Lung (tissue), 12 donors: Measurements from ENCODE around the gene MAPK12. TPM values are rescaled to one million over a fixed set of nuclear protein-coding genes. Genes with fewer than 3 reads are reported as not detected.

Experiments
- ATAC-seq: fragments of 200-7000 bp; cut with Tn5 transposase; one replicate; pipeline ENCODE4 v1.9.1; 2020; ENCODE audit warnings: moderate number of reproducible peaks; ENCODE audit not compliant: insufficient read depth, low FRiP score
- DNase-seq, 3 donors: peaks; one replicate each; pipeline ENCODE4 v3.0.0-alpha.2; 2013 to 2017
- H3K27ac ChIP-seq, 2 donors: one replicate each; pipeline ENCODE4 v1.5.1; 2013; ENCODE audit warnings: mild to moderate bottlenecking in 2 of 2, moderate library complexity in 2 of 2, control low read depth in 1 of 2, inconsistent platforms in 1 of 2, low read depth in 1 of 2, low read length in 1 of 2
- H3K27me3 ChIP-seq, 3 donors: one replicate each; pipeline ENCODE4 v1.5.1; 2013; ENCODE audit warnings: low read length in 2 of 3; ENCODE audit not compliant: control insufficient read depth in 3 of 3, insufficient read depth in 3 of 3
- H3K36me3 ChIP-seq, 4 donors: one replicate each; pipeline ENCODE4 v1.5.1; 2013; ENCODE audit warnings: low read length in 4 of 4, mild to moderate bottlenecking in 1 of 4, moderate library complexity in 1 of 4; ENCODE audit not compliant: control insufficient read depth in 4 of 4, insufficient read depth in 4 of 4
- H3K4me1 ChIP-seq, 5 donors: one replicate each; pipeline ENCODE4 v1.5.1; 2013; ENCODE audit warnings: low read length in 5 of 5, mild to moderate bottlenecking in 2 of 5, moderate library complexity in 1 of 5; ENCODE audit not compliant: control insufficient read depth in 5 of 5, insufficient read depth in 5 of 5
- H3K4me3 ChIP-seq: one replicate; pipeline ENCODE4 v1.5.1; 2013; ENCODE audit warnings: mild to moderate bottlenecking, control low read depth, moderate library complexity
- H3K9ac ChIP-seq, 2 donors: one replicate each; pipeline ENCODE4 v1.5.1; 2013; ENCODE audit warnings: low read length in 2 of 2, control low read depth in 1 of 2; ENCODE audit not compliant: insufficient read depth in 1 of 2
- H3K9me3 ChIP-seq, 4 donors: one replicate each; pipeline ENCODE4 v1.5.1; 2013; ENCODE audit warnings: low read length in 3 of 4, mild to moderate bottlenecking in 1 of 4, moderate library complexity in 1 of 4; ENCODE audit not compliant: control insufficient read depth in 4 of 4, insufficient read depth in 3 of 4
- WGBS, 2 donors: extraction: QIAGEN DNeasy Blood & Tissue Kit; methylation state at CpG; one replicate each; pipeline ENCODE4 v1.1.7; 2013; 5-methylcytosine and 5-hydroxymethylcytosine counted together
- polyA plus RNA-seq, 2 donors: library from polyadenylated mRNA; stranded (reverse); fragments of 200-250 nt; gene quantifications; one replicate each; pipeline ENCODE4 v1.2.1, GENCODE V29; 2013
- total RNA-seq, 2 donors: library from RNA; depleted of rRNA in 1 of 2; stranded (reverse); fragments of >200 nt in 1 of 2; gene quantifications; one replicate each; pipeline ENCODE4 v1.2.1, GENCODE V29; 2014 to 2021
- TF ChIP-seq, protein P1 (sequence below): IDR thresholded peaks from 2 replicates; pipeline ENCODE4 v1.5.1; 2012; ENCODE audit warnings: mild to moderate bottlenecking; ENCODE audit errors: control extremely low read depth, extremely low read depth
- donor health status: control.
- donor health status: control.
- donor health status: Bipolar disorder and iron deficiency.
- donor health status: healthy.
- donor health status: DM: yes; HTN: yes; CAD: no.

The MAPK12 gene
- total and polyA plus RNA-seq, 4 donors = 10.4 to 13.1 (median 11.9) TPM

DNA sequence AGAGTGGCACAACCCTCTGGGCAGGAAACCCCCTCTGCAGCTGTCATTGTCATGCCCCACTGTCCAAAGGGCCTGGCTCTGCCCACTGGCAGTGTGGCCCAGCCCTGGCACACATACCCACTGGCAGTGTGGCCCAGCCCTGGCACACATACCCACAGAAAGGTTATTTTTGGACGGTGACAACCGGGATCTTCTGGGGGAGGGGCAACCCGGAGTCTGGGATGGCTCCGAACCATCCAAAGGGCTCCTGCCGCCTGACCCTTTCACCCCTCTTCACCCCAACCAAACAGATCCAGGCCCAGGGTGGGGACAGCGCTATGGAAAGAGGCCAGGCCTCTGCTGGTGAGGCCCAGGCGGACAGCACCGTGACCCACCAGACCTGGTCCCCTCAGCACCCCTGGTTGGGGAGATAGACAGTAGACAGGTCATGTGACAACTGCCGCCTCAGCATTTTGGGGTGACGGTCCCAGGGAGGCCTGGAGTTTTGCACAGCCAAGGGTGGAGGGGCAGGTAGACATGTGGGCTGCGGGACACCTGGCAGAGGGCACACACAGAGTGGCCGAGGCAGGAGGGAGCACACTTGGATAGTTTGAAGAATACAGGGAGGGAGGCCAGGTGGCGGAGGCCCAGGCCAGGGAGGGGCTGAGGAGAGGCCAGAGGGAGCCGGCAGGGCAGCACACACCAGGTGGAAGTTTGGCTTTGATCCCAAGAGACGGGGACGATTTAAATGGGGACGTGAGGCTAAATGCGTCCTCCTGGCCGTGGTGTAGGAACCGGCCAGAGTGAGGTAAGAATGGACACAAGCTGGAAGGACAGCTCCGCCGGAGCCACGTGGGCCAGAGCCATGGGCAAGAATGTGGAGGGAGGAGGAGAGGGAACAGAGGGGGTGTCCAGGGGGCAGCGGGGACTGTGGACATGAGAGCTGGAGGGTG, 2.9 kb downstream of the MAPK12 start:
- peaks cover 0 to 8% (median 3%) of the 10 kb centered on the region in 4 donors for H3K36me3 ChIP-seq
- TF ChIP-seq, protein P1, sequence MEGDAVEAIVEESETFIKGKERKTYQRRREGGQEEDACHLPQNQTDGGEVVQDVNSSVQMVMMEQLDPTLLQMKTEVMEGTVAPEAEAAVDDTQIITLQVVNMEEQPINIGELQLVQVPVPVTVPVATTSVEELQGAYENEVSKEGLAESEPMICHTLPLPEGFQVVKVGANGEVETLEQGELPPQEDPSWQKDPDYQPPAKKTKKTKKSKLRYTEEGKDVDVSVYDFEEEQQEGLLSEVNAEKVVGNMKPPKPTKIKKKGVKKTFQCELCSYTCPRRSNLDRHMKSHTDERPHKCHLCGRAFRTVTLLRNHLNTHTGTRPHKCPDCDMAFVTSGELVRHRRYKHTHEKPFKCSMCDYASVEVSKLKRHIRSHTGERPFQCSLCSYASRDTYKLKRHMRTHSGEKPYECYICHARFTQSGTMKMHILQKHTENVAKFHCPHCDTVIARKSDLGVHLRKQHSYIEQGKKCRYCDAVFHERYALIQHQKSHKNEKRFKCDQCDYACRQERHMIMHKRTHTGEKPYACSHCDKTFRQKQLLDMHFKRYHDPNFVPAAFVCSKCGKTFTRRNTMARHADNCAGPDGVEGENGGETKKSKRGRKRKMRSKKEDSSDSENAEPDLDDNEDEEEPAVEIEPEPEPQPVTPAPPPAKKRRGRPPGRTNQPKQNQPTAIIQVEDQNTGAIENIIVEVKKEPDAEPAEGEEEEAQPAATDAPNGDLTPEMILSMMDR = no peak
- H3K4me1 ChIP-seq = peaks cover 0 to 16% (median 6%) of the 10 kb centered on the region in 5 donors
- no peak overlapping the region for H3K9ac ChIP-seq
- H3K4me3 ChIP-seq = no peak overlapping the region
- DNase-seq (no peak), ATAC-seq (no peak)
- no peaks in the 10 kb centered on the region for H3K27me3 ChIP-seq
- no peak overlapping the region for H3K27ac ChIP-seq
- WGBS, 2 donors = 87 to 93% methylated on average over 24 of the region's 24 CpGs
- H3K9me3 ChIP-seq = no peaks in the 10 kb centered on the region

- ATAC-seq (no peak), DNase-seq (no peak)
- H3K4me3 ChIP-seq = no peak overlapping the region
- H3K9ac ChIP-seq = no peak overlapping the region
- H3K36me3 ChIP-seq = peaks cover 0 to 8% (median 4%) of the 10 kb centered on the region in 4 donors
- TF ChIP-seq, protein P1 = no peak
- H3K27ac ChIP-seq = no peak overlapping the region
- no peaks in the 10 kb centered on the region for H3K9me3 ChIP-seq
- H3K4me1 ChIP-seq = peaks cover 0 to 13% (median 6%) of the 10 kb centered on the region in 5 donors
- 85 to 89% methylated on average over 30 to 31 of the region's 31 CpGs for WGBS, 2 donors
- no peaks in the 10 kb centered on the region for H3K27me3 ChIP-seq
Observed at GRCh38 chr22:50257451-50258360, 3.8 kb downstream of the MAPK12 start.

DNA sequence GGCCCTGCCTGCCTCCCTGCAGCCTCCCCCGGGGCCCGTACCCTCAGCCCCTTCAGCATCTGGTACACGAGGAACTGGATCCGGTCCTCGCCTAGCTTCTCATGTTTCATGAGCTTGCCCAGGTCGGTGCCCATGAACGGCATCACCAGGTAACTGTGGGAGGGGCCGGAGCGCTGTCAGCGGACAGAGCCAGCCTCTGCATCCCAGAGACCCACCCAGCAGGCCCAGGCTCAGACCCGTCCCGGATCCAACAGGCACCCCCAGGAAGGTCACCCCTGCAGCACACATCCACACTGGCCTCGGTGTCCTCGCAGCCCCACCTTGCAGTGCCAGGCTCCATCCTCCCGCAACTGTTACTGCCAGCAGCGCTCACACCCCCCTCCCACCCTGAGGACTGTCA, 4.4 kb downstream of the MAPK12 start:
- DNase-seq (no peak), ATAC-seq (no peak)
- H3K27me3 ChIP-seq = no peaks in the 10 kb centered on the region
- no peak overlapping the region for H3K27ac ChIP-seq
- H3K9me3 ChIP-seq = no peaks in the 10 kb centered on the region
- no peak overlapping the region for H3K4me3 ChIP-seq
- peaks cover 0 to 8% (median 4%) of the 10 kb centered on the region in 4 donors for H3K36me3 ChIP-seq
- H3K4me1 ChIP-seq = peaks cover 0 to 10% (median 2%) of the 10 kb centered on the region in 5 donors
- TF ChIP-seq, protein P1 = no peak
- 87 to 88% methylated on average over 16 of the region's 16 CpGs for WGBS, 2 donors
- no peak overlapping the region for H3K9ac ChIP-seq
